Stimulated activated naive CD8-positive, alpha-beta T cell treated with anti-CD3 and anti-CD28 coated beads, Interleukin-15, Interleukin-2, amounts not matched to agents 100 ng/mL and 50 ng/mL, for 24 hours (primary cell): Measurements from ENCODE around the gene SCGB1A1.
A peak's percentile ranks its signal among the peaks of the same experiment; 100 is the strongest.

Experiments used
- H3K27ac Mint-ChIP-seq: one replicate; pipeline ENCODE4 v1.8.0; 2021; ENCODE audit warnings: mild to moderate bottlenecking, mixed read lengths
- H3K27me3 Mint-ChIP-seq: one replicate; pipeline ENCODE4 v1.8.0; 2021; ENCODE audit warnings: mixed read lengths
- H3K36me3 Mint-ChIP-seq: one replicate; pipeline ENCODE4 v1.8.0; 2021; ENCODE audit warnings: low read depth, mixed read lengths
- H3K4me1 Mint-ChIP-seq: one replicate; pipeline ENCODE4 v1.8.0; 2021; ENCODE audit warnings: low read depth, mixed read lengths
- H3K4me3 Mint-ChIP-seq: one replicate; pipeline ENCODE4 v1.8.0; 2021; ENCODE audit warnings: mild to moderate bottlenecking, mixed read lengths
- H3K9me3 Mint-ChIP-seq: one replicate; pipeline ENCODE4 v1.8.0; 2021; ENCODE audit warnings: mixed read lengths

The SCGB1A1 gene

DNA sequence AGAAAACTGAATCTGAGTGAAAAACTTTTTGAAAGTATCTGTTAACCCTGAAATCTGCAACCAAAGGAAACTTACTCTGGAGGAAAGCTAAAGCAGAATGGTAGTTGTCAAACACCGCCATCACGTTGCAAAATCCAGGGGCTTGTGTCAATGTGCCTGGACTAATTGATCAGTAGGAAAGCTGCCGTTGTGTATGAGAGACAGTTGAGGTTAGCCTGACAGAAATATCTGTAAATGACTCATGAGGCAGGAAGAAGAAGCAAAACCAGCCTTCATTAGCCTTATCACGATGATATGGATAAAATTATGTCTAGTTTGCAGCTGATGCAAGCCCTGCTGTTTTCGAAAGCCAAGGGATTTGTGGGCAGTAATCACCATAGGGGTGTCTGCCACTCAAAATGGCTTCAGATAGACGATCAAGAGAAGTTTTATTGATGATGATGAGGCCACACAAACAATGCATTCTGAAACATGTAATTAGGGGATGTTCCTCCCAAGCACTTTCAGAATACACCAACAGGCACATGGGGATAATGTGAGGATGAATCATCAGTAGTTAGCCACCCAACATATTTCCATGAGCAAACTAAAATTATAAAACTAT is 8.9 kb downstream of the SCGB1A1 start:
- Mint-ChIP-seq H3K4me1 (peaks cover 57% of the 10 kb centered on the region), H3K4me3 (peak overlapping the region; percentile 68), H3K27me3 (peaks cover 6% of the 10 kb centered on the region), H3K9me3 (no peaks in the 10 kb centered on the region), H3K27ac (peak overlapping the region; percentile 94), H3K36me3 (no peaks in the 10 kb centered on the region)

- peak overlapping the region; percentile 28 for H3K27ac Mint-ChIP-seq
- H3K4me3 Mint-ChIP-seq: no peak overlapping the region
- H3K36me3 Mint-ChIP-seq: no peaks in the 10 kb centered on the region
- peaks cover 68% of the 10 kb centered on the region for H3K4me1 Mint-ChIP-seq
- no peaks in the 10 kb centered on the region for H3K9me3 Mint-ChIP-seq
- no peaks in the 10 kb centered on the region for H3K27me3 Mint-ChIP-seq
Measured at GRCh38 chr11:62428871-62429560, 10.2 kb downstream of the SCGB1A1 start.

DNA sequence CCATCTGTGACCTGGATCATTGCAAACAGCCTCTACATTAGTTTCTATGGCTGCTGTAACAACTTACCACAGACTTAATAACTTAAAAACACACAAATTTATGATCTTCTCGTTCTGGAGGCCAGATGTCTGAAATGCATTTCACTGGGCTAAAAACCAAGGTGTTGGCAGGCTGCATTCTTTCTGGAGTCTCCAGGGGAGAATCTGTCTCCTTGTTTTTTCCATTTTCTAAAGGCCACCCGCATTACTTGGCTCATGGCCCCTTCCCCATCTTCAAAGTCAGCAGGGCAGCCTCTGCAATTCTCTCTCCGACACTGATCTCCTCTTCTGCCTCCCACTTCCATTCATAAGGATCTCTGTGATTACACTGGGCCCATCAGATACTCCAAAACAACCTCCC is 11.6 kb downstream of the SCGB1A1 start:
- H3K4me3 Mint-ChIP-seq: no peak overlapping the region
- H3K27ac Mint-ChIP-seq: no peak overlapping the region
- no peaks in the 10 kb centered on the region for H3K36me3 Mint-ChIP-seq
- no peaks in the 10 kb centered on the region for H3K9me3 Mint-ChIP-seq
- peaks cover 78% of the 10 kb centered on the region for H3K4me1 Mint-ChIP-seq
- H3K27me3 Mint-ChIP-seq: no peaks in the 10 kb centered on the region

DNA sequence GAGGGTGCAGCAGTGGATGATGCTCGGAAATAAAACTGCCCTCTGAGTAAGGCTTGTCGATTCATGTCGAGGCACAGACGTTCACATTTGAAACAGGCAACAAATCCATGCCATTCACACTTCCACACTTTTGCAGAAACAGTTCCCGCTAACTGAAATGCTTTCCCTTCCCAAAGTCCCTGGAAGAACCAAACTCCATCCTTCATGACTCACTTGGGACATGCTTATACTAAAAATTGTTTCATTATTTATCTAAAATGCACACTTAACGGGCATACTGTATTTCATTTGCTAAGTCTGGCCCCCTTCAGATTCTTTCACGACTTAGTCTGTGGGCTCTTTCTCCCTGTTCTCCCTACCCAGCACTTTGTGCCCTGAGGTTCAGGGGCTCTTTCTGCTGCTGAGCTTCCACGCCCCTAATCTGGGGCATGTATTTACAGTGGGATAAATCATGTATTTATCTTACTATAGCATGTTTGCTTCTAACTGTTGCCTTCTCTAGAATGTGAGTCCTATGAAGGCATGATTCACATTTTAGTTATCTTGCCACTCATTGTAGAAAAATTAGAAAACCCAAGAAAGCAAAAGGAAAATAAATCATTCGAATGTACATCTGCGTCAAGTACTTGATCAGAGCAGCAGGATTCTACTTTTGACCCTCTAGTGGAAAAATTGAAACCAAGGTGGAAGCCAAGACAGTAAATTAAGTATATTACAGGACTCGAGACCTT is 12.5 kb downstream of the SCGB1A1 start:
- Mint-ChIP-seq H3K36me3 (no peaks in the 10 kb centered on the region), H3K27ac (no peak overlapping the region), H3K9me3 (no peaks in the 10 kb centered on the region), H3K27me3 (no peaks in the 10 kb centered on the region), H3K4me3 (no peak overlapping the region), H3K4me1 (peaks cover 81% of the 10 kb centered on the region)

DNA sequence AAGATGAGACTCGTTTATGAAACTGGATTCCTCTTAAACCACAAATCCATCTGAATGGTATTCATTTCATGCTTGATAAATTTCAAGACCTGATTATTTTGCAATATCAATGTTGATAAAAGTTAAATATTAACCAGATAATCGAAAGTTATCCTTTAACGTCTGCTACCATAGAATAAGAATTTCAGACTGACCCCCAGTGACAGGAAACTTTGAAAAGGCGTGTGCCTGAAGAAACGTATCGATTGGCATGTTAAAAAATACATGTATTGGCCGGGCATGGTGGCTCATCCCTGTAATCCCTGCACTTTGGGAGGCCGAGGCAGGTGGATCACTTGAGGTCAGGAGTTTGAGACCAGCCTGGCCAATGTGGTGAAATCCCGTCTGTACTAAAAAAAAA is 13.9 kb downstream of the SCGB1A1 start:
- H3K9me3 Mint-ChIP-seq: no peaks in the 10 kb centered on the region
- no peak overlapping the region for H3K27ac Mint-ChIP-seq
- no peaks in the 10 kb centered on the region for H3K27me3 Mint-ChIP-seq

GRCh38 chr11:62433141-62433903 is 14.5 kb downstream of the SCGB1A1 start:
- Mint-ChIP-seq H3K4me3 (no peak overlapping the region), H3K36me3 (no peaks in the 10 kb centered on the region), H3K27ac (no peak overlapping the region), H3K4me1 (peaks cover 62% of the 10 kb centered on the region), H3K27me3 (no peaks in the 10 kb centered on the region), H3K9me3 (no peaks in the 10 kb centered on the region)

More for the DNA sequence above, 13.9 kb downstream of the SCGB1A1 start:
- Mint-ChIP-seq H3K4me3 (no peak overlapping the region), H3K36me3 (no peaks in the 10 kb centered on the region), H3K4me1 (peaks cover 68% of the 10 kb centered on the region)

- Mint-ChIP-seq H3K4me1 (peaks cover 57% of the 10 kb centered on the region), H3K9me3 (no peaks in the 10 kb centered on the region), H3K36me3 (no peaks in the 10 kb centered on the region), H3K4me3 (no peak overlapping the region), H3K27me3 (no peaks in the 10 kb centered on the region), H3K27ac (no peak overlapping the region)
Measured at GRCh38 chr11:62433904-62434276, 15.1 kb downstream of the SCGB1A1 start.

GRCh38 chr11:62435846-62436660 is 17.2 kb downstream of the SCGB1A1 start:
- Mint-ChIP-seq H3K27me3 (no peaks in the 10 kb centered on the region), H3K9me3 (no peaks in the 10 kb centered on the region), H3K4me1 (peaks cover 44% of the 10 kb centered on the region), H3K27ac (no peak overlapping the region), H3K36me3 (no peaks in the 10 kb centered on the region), H3K4me3 (no peak overlapping the region)

GRCh38 chr11:62437616-62438015 is 18.8 kb downstream of the SCGB1A1 start:
- Mint-ChIP-seq H3K27me3 (no peaks in the 10 kb centered on the region), H3K27ac (no peak overlapping the region), H3K36me3 (no peaks in the 10 kb centered on the region), H3K9me3 (no peaks in the 10 kb centered on the region), H3K4me1 (peaks cover 32% of the 10 kb centered on the region), H3K4me3 (no peak overlapping the region)

DNA sequence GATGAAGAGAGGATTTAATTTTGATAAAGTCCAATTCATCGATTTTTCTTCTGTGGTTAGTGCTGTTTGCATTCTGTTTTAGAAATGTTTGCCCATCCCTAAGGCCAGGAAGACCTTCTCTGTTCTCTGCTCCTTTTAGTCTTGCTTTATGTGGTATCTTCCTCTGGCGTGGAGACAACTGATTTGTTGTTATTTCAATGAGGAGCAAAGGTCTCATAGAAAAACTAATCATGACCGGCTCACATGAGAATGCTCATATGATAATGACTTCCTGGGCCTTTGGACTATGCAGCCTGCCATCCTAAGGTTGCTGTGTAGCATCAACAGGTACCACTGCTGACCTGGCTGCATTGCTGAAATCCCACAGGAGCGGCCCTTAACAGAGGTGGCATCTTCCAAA is 19.8 kb downstream of the SCGB1A1 start:
- Mint-ChIP-seq H3K4me1 (peaks cover 27% of the 10 kb centered on the region), H3K4me3 (no peak overlapping the region), H3K9me3 (no peaks in the 10 kb centered on the region), H3K36me3 (no peaks in the 10 kb centered on the region), H3K27ac (no peak overlapping the region), H3K27me3 (no peaks in the 10 kb centered on the region)

DNA sequence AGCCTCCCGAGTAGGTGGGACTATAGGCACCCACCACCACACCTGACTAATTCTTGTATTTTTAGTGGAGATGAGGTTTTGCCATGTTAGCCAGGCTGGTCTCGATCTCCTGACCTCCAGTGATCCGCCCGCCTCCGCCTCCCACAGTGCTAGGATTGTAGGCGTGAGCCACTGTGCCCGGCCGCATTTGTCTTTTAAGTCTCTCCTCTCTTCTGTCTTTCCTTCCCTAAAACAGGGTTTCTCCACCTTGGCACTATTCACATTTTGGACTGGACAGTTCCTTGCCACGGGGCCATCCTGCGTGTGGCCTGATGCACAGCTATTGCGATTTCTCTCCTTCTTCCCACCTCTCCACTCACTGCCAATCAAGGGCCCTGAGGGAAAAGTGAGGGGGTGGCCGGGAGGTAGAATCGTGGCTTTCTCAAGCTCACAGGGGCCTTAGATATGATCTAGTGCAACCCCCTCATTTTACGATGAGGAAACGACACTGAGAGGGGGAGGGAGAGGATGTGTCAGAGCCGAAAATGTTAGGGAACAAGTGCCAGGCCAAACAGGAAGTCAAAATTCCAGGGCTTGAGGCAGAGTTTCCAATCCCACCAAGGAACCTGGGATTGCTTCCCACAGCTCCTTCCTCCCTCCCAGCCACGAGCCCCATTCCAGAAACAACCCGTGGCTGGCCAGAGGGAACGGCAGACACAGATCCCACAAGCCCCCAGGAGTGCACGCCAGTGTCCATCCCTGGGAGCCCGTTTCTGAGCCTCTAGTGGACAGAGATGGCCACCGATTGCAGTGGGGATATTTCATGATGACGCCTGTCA is 21.2 kb downstream of the SCGB1A1 start:
- peaks cover 28% of the 10 kb centered on the region for H3K4me1 Mint-ChIP-seq
- H3K9me3 Mint-ChIP-seq: no peaks in the 10 kb centered on the region
- H3K36me3 Mint-ChIP-seq: no peaks in the 10 kb centered on the region
- H3K27me3 Mint-ChIP-seq: peaks cover 6% of the 10 kb centered on the region
- H3K4me3 Mint-ChIP-seq: no peak overlapping the region
- H3K27ac Mint-ChIP-seq: no peak overlapping the region

DNA sequence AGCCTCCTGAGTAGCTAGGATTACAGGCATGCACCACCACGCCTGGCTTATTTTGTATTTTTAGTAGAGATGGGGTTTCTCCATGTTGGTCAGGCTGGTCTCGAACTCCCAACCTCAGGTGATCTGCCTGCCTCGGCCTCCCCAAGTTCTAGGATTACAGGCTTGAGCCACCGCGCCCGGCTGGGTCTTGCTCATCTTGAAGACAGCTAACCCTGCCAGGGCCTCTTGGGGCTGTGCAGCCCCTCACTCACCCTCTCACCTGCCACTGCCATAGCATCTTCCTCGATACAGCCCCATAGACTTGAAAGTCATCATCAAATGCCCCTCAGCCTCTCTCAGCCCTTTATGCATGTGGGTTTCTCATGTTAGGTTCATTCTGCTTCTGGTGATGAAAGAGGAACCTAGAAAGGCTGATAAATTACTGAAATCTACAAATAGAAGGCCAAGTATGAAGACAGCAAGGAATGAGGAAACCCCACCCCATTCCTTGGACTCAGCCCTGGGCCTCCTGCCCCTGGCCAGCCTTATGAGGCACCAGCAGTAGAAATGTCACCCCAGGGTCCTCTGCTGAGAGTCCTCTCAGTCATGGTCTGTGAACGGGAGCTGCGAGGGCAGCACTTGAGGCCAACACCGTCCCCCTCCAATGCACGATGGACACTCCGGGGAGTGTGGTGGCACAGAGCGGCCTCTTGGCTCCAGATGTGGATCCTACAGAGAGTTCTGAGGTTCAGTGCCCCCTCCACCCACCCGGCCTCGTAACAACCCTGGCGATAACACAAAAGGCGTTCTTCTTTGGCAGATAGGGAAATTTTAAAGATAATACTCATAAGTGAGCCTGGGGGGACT is 24.8 kb downstream of the SCGB1A1 start:
- Mint-ChIP-seq H3K4me3 (peak overlapping the region; percentile 76), H3K27me3 (peaks cover 19% of the 10 kb centered on the region), H3K36me3 (no peaks in the 10 kb centered on the region), H3K27ac (no peak overlapping the region), H3K9me3 (no peaks in the 10 kb centered on the region), H3K4me1 (peaks cover 20% of the 10 kb centered on the region)

GRCh38 chr11:62444236-62444833 is 25.5 kb downstream of the SCGB1A1 start:
- H3K36me3 Mint-ChIP-seq: no peaks in the 10 kb centered on the region
- peak overlapping the region; percentile 64 for H3K27ac Mint-ChIP-seq
- H3K27me3 Mint-ChIP-seq: peaks cover 19% of the 10 kb centered on the region
- peak overlapping the region; percentile 76 for H3K4me3 Mint-ChIP-seq
- no peaks in the 10 kb centered on the region for H3K9me3 Mint-ChIP-seq
- H3K4me1 Mint-ChIP-seq: peaks cover 20% of the 10 kb centered on the region
